T47D (cell line): ENCODE results near the gene BPIFB3.
A peak's percentile ranks its signal among the peaks of the same experiment; 100 is the strongest.
"Not testable (repeated sequence)": the region's sequence is repeated elsewhere in the genome, so short reads cannot be mapped to it uniquely, and the experiment has no call there.

Experiments used
- DNase-seq, 2 experiments: peaks; one replicate each; pipeline versions ENCODE4 v3.0.0 to v3.0.0-alpha.2; 2011 to 2012; ENCODE audit warnings: low read depth in 1 of 2, low spot score in 1 of 2
- JUND ChIP-seq: IDR thresholded peaks from 2 replicates; pipeline ENCODE4 v1.6.1; 2012; ENCODE audit warnings: low read depth
- in situ Hi-C: cut with HindIII; loops from 2 replicates; pipeline ENCODE4 v1.10.0; 2016; ENCODE audit warnings: low sequenced_read_pairs, low pct_unique_long_range_greater_than_20kb

Gene BPIFB3

DNA sequence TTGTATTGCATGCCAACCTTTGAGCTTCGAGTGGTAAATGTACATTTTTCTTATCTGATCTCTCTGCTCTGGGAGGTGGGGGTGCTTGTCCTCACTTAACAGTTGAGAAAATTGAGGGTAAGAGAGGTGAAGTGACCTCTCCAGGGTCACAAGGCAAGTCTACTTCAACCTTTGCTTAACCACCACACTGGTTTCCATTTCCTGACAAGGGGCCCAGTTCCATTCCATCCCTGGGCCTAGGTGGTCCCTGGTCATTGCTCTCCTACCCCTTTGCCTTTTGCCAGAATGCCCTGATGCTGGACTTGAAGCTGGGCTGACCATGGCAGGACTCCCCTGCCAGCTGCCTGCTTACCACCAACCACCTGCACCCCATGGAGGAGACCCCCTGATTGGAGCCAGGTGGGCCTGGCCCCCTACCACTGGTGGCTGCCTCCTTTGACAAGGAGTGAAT is 9.9 kb upstream of the BPIFB3 start:
- no peak for TF ChIP-seq JUND
- in situ Hi-C loops = no loop called here
- DNase-seq = no peak

DNA sequence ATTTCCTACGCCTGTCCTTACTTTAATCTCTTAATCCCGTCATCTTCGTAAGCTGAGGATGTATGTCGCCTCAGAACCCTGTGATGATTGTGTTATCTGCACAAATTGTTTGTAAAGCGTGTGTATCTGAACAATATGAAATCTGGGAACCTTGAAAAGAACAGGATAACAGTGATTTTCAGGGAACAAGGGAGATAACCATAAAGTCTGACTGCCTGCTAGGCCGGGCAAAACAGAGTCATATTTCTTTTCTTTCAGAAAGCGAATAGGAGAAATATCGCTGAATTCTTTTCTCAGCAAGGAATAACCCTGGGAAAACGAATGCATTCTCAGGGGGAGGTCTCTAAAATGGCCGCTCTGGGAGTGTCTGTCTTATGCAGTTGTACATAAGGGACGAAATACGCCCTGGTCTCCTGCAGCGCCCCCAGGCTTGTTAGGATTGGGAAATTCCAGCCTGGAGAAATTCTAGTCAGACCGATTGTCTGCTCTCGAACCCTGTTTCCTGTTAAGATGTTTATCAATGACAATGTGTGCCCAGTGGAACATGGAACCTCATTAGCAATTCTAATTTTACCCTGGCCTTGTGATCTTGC is 8.5 kb upstream of the BPIFB3 start:
- in situ Hi-C loops, DNase-seq: not testable (repeated sequence)

DNA sequence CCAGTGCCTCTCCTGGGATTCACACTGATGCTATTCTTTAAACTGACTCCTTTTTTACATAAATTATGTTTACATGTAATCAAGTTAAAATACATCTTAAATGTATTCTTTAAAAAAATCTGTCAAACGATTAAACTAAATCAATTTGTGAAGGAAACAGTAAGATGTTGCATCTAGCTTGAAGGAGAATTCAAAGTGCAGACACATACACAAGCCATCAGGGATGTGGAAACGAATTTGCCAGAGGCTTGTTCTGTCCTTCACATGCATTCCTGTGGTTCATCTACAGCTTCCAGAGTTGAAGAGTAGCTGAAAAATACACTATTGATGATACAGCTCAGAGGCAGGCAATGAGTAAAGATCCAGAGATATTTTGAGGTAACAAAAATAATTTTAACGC is 7.3 kb upstream of the BPIFB3 start:
- in situ Hi-C loops = no loop called here
- peak in 1 of 2 experiments; percentile 37 for DNase-seq

DNA sequence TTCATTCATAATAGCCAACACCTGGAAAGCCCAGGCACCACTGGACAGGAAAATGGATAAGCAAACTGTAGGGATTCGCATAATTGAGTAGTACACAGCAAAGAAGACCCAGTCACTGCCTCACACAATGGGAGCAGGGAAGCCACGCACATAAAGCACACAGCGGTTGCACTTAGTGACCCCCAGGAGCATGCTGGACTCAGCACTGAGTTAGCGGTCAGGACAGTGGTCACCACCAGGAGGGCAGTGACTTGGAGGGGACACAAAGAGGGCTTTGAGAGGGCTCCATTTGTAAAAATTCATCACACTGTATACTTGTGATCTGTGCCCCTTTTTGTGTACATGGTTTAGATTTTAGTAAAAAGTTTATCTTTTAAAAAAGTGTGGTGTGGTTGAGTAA is 2.4 kb upstream of the BPIFB3 start:
- TF ChIP-seq JUND = no peak
- in situ Hi-C loops = no loop called here
- DNase-seq = no peak

More for the DNA sequence above, 7.3 kb upstream of the BPIFB3 start:
- no peak for TF ChIP-seq JUND

DNA sequence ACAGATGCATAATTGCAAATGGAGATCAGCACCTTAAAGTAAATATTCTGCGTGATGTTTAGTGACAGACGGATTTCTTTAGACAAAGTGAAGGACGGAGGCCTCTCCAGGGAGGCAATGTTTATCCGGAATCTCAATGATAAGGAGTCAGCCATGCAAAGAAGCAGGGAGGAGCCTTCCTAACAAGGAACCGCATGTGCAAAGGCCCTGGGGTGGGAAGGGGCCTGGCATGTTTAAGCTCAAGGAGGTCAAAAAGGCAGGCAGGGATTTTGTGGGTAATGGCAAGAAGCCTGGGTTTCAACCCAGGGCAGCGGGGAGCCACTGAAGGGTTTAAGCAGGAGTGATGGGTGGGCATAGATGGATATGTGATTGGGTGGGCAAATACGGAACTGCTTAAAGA is 678 bp downstream of the BPIFB3 start:
- no peak for DNase-seq
- in situ Hi-C loops = no loop called here
- no peak for TF ChIP-seq JUND

DNA sequence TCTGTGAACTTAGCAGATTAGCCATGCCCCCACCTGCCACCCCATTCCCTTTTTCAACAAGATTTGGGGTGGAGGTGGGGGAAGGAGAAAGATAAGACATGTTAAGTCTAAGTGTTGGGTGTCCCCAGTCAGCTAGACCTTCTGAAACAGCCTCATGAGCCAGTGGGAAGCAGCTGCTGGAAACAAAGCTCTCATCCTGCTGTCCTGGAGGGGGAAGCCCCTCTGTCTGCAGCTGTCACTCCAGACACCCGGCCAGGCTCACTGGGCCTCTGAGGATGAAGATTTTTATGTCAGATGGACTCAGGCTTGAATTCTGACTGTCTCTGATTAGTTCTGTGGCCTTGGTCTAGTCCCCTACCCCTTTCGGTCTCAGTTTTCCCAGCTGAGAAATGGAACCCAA is 1.1 kb downstream of the BPIFB3 start:
- no peak for TF ChIP-seq JUND
- in situ Hi-C loops = no loop called here
- no peak for DNase-seq

DNA sequence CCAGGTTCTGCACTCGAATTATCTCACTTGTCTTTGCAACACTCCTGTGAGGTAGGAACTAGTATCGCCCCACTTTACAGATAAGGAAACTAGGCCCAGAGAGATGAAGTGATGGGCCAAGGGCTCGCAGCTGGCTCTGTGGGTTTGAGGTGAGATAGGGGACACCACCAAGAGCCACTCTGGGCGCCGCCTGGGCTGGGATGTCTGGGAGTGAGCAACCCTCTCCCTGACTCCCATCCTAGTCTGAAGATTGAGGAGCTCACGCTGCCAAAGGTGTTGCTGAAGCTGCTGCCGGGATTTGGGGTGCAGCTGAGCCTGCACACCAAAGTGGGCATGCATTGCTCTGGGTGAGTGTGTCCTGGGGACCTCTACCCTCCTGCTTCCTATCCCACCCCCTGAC is 5.4 kb downstream of the BPIFB3 start:
- in situ Hi-C loops = no loop called here
- no peak for DNase-seq
- no peak for TF ChIP-seq JUND

DNA sequence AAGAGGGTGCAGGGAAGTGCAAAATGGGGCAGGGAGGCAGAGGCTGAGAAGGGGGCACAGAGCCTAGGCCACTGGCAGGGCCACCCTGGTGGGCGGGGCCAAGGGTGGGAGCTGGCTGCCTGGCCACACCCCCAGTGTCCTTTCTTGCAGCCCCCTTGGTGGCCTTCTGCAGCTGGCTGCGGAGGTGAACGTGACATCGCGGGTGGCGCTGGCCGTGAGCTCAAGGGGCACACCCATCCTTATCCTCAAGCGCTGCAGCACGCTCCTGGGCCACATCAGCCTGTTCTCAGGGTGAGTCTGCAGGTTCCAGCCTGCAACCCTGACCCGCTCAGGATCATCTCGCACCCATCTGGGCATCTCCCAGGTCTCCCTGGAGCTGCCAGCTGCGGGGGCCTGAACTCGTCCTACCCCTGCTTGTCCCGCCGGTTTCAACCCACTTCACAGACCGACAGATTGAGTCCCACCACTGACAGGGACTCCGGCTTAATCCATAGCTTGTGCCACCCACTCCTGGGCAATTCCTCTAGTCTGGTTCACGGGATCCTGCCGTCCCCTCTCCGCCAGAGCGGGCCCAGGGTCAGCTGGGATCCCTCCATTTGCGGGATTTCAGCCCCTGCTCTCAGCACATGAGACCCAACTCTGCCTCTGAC is 6.2 kb downstream of the BPIFB3 start:
- TF ChIP-seq JUND = no peak
- no peak for DNase-seq
- in situ Hi-C loops = no loop called here

DNA sequence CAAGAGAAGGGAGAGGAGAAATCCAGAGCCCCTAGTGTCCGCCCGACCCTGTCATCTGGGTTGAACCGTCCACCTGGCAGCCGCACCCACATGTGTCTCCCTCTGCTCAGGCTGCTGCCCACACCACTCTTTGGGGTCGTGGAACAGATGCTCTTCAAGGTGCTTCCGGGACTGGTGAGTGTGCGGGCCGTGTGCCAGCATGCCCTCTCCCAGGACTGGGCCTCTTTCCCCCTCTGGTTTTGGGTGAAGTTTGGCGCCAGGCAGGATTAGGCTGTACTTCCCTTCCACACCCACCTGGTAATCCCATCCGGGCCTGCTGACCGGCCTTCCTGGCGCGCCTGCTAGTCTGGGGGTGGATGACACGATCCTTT is 7.9 kb downstream of the BPIFB3 start:
- TF ChIP-seq JUND = no peak
- in situ Hi-C loops = no loop called here
- DNase-seq = no peak

DNA sequence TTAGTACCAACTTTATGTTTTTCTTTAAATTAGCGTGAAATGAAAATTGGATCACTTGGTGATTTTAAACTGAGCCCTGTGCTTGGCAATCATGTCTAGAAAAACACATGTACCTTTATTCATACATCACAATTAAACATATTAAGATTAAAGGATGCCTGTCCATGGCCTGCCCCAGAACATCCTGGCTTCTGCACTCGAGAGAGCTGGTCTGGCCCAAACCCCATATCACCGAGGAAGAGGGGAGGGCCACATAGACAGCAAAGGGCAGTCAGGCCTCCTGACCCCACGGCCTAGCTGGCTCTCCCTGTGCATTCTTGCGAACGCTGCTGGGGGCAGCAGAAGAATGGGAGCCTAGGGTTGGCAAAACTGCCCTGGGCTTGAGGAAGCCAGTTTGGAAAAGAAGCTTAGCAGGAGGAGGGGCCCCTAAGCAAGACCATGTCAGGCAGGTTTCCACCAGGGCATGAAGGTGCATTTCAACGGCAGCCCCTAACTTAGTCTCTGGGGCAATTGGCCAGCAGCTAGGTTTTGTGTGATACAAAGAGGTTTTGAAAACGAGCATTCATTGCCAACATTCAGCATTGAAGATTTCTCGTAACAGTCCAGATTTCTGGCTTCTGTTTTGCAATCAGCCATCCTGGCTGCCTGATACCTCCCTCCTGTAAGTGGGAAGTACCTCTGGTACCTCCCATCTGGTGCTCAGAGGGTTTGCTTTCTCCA is 8.6 kb downstream of the BPIFB3 start:
- no peak for TF ChIP-seq JUND
- no peak for DNase-seq
- in situ Hi-C loops = no loop called here

DNA sequence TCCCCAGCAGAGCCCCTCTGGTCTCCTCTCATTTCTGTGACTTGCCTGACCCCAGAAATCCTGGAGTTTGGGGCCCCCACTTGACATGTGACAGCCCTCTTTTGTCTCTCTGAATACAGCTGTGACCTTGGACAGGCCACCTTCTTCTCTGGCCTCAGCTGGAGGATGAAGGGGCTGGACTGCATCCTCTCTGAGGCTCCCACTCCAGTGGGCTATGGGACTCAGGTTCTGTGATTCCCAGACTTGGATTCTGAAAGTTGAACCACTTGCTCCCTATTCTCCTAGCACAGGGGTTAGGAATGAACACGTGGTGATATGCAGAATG is 9.1 kb downstream of the BPIFB3 start:
- TF ChIP-seq JUND = no peak
- in situ Hi-C loops = no loop called here
- DNase-seq = no peak

DNA sequence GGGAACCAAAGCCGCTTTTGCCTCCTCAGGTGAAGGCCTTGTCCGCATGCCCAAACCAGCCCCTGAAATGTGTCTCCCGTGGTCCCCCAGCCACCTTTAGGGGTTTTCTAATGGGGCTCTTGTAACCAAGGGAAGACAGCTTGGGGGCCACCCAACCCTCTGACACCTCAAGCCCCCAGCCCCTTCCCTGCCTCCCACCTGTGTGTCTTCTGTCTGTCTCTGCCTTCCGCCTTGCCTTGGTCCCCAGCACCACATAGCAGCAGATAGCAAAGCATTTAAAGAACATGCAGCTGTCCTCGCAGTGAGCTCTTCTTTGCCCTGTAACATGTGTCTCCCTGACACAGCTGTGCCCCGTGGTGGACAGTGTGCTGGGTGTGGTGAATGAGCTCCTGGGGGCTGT is 9.6 kb downstream of the BPIFB3 start:
- no peak for DNase-seq
- in situ Hi-C loops = no loop called here
- no peak for TF ChIP-seq JUND

DNA sequence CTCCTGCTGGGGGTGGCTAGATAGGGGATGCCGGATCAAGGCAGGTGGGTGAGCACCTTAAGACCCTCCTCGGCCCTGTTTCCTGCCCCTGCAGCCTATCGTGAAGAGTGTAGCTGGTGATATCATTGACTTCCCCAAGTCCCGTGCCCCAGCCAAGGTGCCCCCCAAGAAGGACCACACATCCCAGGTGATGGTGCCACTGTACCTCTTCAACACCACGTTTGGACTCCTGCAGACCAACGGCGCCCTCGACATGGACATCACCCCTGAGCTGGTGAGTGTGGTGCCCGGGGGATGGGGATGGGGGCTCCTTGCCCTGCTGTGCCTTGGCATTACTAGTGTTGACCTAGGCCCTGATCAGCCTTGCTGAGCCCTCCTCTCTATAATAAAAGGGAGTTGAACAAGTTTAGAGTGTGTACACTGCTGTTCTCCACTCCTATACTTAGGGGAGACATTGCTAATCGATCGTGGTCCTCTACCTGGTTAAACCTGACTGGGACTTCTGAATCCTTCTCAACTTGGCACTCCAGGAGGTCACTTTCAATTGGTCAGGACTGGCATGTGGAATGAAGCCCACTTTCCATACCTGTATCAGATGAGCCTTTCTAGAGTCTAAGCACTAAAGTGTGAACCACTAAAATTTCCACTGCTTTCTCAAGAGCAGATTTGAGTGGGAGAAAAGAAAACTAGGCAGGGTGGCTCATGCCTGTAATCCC is 11.0 kb downstream of the BPIFB3 start:
- in situ Hi-C loops = no loop called here
- DNase-seq = no peak
- TF ChIP-seq JUND = no peak

DNA sequence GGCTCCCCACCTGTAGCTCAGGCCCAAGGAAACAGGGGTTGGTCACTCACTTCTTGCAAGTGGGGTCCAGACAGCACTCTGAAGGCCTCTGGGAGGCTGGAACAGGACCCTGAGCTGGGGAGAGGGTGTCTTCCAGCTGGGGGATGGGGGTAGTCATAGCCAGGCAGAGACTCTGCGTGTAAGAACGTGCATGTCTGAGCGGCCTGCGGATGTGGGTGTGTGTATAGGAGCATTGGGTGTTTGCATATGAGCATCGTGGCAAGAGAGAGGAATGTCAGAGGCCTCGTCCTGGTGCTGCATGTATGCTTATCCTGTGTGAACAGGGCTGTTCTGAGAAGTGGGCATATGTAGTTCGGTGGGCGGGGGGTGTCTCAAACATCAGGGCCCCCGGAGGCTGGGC is 12.1 kb downstream of the BPIFB3 start:
- no peak for DNase-seq
- no peak for TF ChIP-seq JUND
- in situ Hi-C loops = no loop called here
